Liver (tissue), 3 donors: ENCODE data around the gene BTBD9.

Source experiments
- CTCF ChIP-seq: fragments of 150-350 bp; IDR thresholded peaks from 2 replicates; pipeline ENCODE4 v1.5.1; 2017; ENCODE audit warnings: improper control_type of control experiment, low read depth, low read length; ENCODE audit not compliant: missing input control
- FOXA1 ChIP-seq: IDR thresholded peaks from 2 replicates; pipeline ENCODE4 v1.6.1; 2016; ENCODE audit warnings: antibody characterized with exemption
- GABPA ChIP-seq, 2 donors: IDR thresholded peaks in 1 of 2; conservative IDR thresholded peaks in 1 of 2; 2 replicates each; pipeline ENCODE4 v1.6.1; 2016; ENCODE audit warnings: antibody characterized with exemption in 2 of 2, mild to moderate bottlenecking in 1 of 2, moderate library complexity in 1 of 2
- MAX ChIP-seq: IDR thresholded peaks from 2 replicates; pipeline ENCODE4 v1.6.1; 2016; ENCODE audit warnings: antibody characterized with exemption
- REST ChIP-seq: IDR thresholded peaks from 2 replicates; pipeline ENCODE4 v1.6.1; 2016; ENCODE audit warnings: antibody characterized with exemption, mild to moderate bottlenecking
- TAF1 ChIP-seq: conservative IDR thresholded peaks from 2 replicates; pipeline ENCODE4 v1.6.1; 2016; ENCODE audit warnings: antibody characterized with exemption, mild to moderate bottlenecking
- donor health status: healthy.
- donor health status: healthy.

GRCh38 chr6:38572186-38572813 lies 67.4 kb downstream of the BTBD9 start:
- no peak for TF ChIP-seq MAX
- TF ChIP-seq CTCF, result no peak
- no peak for TF ChIP-seq FOXA1
- TF ChIP-seq REST, result no peak
- no peak for TF ChIP-seq GABPA (IDR thresholded peaks at IDR 0.05 in 1 of 2, conservative IDR thresholded peaks at IDR 0.05 in 1 of 2)
- TF ChIP-seq TAF1, result no peak
